ENCODE results near the gene MRPL40.

Gene MRPL40

DNA sequence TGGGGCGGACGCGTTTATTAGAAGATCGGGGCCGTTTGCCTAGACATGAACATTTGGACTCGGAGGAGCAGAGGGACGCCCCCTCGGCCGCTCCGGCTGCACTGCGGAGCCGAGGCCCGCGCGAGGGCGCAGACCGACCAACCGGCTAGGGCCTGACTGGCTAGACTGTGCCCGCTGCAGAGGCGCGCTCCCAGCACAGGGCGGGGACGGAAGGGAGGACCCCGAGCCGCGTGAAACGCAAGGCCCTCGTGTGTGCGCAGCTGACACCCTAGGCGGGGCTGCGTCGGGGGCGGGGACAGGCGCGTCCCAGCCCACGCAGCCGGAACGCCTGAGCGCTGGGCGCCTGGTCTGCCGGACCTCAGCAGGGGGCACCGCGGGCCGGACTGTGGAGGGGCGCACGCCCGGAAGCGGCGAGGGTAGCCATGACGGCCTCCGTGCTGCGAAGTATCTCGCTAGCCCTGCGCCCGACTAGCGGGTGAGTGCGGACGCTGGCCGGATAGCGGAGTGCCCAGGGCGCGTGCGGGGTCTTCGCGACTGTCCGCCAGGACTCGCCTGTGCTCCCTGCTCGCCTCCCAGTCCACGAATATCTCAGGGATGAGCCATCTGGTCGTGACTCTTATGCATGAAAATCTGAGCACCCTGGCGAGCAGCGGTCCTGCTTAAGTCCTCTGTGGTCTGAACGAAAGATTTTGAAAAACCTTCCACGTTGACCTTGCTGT lies at the start of gene MRPL40:
Gene MRPL40 (plus strand): TSS at position 413 of the 719 bp plus-strand sequence. CDS start 10 bp downstream, at position 423.
- DNase-seq: peak; percentile 91

- DNase-seq: no peak
Measured at GRCh38 chr22:19383292-19383691, 49.1 kb upstream of the MRPL40 start.

GRCh38 chr22:19385221-19385906 lies 47.0 kb upstream of the MRPL40 start:
- DNase-seq: no peak

- DNase-seq: no peak
Measured at GRCh38 chr22:19386248-19386647, 46.1 kb upstream of the MRPL40 start.

DNA sequence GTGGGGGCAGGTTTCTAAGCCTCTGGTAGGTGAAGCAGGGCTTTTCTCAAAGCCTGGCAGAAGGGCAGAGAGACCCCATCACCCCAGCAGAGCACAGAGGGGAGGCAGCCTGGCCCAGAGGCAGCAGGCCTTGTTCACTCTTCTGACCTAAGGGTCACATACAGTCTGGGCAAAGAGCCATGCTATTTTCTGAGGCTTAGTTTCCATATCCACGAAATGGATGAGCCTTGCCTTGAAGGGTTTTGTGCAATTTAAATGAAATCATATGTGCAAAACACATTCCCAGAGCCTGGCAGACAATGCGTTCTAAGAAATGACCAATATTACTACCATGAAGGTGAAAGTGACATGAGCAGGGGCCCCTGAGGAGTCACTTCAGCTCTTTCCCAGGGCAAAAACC lies 45.3 kb upstream of the MRPL40 start:
- no peak for DNase-seq

- no peak for DNase-seq
Measured at GRCh38 chr22:19387575-19387974, 44.8 kb upstream of the MRPL40 start.

GRCh38 chr22:19393704-19394103 lies 38.6 kb upstream of the MRPL40 start:
- no peak for DNase-seq

DNA sequence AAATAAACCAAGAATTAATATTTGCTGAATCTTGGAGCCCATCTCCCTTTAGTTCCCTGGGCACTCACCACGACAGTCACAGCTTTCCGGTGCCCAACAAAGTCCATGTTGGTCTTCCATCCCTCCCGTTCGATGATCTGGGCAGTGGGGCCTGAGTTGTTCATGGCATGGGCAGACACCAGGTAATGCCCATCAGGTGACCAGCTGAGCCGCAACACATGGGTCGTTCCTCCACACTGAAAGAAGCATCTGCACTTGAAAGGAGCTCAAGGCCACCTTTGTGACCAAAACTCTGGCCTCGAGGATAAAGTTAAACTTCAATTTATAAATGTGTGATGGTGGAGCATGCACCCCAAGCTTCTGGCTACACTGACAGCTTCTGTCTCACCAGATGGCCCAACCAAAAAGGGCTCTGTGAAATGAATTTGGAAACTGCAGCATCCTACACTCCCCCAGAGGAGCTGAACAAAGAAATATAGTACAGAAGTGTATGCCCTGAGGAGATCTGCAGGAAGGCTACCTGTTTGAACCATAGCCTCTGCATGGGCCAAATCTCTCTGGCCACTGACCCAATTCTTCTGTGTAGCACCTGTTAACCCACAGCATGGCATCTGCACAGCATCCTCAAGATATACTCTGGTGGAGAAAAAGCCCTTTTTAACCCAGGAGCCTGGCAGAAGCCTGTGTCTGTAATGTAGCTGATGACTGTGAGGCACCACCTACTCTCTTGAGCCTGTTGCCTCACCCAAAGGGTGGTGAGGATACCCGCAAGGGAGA lies 37.9 kb upstream of the MRPL40 start:
- DNase-seq: no peak

GRCh38 chr22:19395276-19395675 lies 37.1 kb upstream of the MRPL40 start:
- DNase-seq: no peak

DNA sequence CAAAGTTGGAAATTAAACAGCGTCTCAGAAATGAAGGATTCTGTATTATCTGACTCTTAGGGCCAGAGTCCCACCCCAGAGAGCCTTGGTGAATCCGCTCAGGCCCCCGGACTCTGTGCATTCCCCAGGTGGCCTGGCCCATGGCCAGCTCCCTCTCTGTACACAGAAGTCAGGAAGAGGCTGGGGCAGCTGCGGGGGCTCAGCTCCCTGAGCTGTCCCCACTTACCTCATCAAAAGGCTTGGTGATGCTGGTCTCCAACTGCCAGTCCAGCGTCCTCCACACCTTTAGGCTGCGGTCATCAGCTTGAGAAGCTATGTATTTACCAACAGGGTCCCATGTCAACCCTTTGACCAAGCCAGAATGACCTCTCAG lies 35.8 kb upstream of the MRPL40 start:
- DNase-seq: no peak

DNA sequence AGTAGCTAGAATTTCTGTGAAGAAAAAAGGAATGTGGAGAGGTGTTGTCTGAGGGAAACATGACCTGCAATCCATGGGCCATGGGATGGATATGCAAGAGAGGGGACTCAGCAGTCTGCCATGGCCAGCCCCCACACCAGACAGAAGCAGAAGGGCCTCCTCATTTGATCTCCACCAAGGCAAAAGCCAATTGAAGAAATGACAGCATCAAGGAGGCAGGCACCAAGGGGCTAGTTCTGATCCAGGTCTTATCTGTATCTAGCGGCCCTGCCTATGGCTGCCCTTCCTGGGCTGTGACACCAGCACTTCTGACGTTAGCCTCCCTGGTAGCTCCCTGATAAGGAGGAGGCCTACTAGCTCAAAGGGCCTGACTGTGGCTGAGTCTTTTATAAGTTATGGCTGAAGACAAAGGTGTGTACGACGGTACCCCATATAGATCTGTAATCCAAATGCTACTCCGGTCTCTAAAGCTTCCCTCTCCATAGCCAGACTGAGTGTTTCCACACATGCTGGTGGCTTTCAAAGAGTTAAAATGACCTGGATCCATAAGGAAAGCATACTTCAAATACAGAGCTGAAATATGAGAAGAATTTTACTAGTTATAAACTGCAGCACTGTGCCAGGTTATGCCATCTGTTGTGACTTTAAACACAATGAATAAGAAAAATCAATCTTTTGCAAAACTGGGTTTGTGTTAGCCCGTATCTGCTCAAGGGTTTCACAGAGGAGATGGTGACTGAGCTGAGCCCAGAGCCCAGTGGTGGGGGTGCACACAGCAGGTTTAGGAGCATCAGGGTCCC lies 35.2 kb upstream of the MRPL40 start:
- no peak for DNase-seq

- DNase-seq: no peak
Measured at GRCh38 chr22:19397734-19398104, 34.6 kb upstream of the MRPL40 start.

- DNase-seq: no peak
Measured at GRCh38 chr22:19398206-19398605, 34.1 kb upstream of the MRPL40 start.

- DNase-seq: no peak
Measured at GRCh38 chr22:19398652-19399051, 33.7 kb upstream of the MRPL40 start.

DNA sequence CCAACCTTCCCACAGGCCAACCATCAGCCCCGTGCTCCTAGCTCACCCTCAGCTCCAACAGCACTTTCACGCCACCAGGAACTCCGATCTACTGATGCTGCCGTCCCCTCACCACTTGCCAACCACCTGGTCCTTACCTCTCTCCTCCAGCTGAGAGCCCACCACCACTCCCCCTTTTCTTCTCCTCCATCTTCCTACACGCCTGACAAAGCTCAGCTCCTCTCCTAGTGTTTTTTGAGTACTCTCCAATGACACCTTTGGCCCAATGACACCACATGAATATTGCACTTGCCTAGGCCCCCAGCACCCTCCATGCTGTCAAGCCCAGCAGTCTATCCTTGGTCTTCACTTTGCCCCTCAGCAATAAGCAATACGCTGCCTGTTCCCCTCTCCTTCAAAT lies 31.5 kb upstream of the MRPL40 start:
- DNase-seq: no peak

- DNase-seq: no peak
Measured at GRCh38 chr22:19401483-19401882, 30.9 kb upstream of the MRPL40 start.

DNA sequence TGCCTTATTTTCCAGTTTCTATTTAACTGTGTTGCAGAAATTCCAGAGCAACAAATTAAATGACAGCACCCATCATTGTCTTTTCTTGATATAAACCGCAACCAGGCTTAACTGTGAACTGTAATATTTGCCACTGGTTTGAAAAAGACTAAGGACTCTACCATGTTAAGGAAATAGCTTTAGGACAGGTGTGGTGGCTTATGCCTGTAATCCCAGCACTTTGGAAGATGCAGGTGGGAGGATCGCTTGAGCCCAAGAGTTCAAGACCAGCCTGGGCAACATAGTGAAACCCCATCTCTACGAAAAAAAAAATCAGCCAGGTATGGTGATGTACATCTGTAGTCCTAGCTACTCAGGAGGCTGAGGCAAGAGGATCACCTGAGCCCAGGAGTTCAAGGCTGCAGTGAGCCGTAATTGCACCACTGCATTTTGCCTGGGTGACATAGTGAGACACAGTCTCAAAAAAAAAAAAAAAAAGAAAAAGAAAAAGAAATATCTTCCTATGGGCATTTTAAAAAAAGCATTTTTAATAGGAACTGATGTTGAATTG lies 29.6 kb upstream of the MRPL40 start:
- DNase-seq: no peak

DNA sequence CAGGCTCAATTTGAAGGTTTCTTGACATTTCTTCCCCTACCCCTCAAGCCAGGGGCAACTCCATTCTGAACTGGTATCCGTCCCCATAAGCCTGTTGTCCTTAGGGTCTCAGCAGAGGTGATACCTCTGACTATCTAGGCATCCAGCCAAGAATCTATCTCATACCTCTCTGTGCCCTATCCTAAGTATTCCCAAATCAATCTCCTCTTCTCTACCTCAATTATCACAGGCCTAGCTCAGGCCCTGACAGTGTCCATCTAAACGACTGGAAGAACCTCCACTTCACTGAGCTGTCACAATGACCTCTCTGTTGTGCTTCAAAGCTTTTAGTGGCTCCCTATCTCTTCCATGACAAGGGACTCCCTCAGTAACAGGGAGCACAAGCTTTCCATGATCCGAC lies 27.7 kb upstream of the MRPL40 start:
- DNase-seq: no peak

GRCh38 chr22:19405133-19405532 lies 27.2 kb upstream of the MRPL40 start:
- DNase-seq: no peak

DNA sequence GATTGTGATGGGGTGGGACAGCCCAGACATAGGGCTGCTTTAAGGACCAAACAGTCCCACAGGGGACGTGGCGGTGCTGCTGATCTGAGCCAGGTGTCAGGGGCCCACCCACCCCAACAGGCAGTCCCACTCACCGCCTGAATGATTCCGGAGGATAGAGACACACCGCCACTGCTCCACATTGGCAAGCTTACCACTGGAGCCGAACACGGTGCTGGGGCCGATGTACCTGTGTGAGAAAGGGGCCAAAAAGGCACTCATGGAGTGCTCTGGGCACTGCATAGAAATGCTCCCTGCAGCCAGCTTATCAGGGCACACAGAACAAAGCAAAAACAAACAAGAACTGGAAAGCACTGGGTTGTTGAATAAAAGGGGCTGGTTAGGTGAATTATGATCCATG lies 26.7 kb upstream of the MRPL40 start:
- no peak for DNase-seq

DNA sequence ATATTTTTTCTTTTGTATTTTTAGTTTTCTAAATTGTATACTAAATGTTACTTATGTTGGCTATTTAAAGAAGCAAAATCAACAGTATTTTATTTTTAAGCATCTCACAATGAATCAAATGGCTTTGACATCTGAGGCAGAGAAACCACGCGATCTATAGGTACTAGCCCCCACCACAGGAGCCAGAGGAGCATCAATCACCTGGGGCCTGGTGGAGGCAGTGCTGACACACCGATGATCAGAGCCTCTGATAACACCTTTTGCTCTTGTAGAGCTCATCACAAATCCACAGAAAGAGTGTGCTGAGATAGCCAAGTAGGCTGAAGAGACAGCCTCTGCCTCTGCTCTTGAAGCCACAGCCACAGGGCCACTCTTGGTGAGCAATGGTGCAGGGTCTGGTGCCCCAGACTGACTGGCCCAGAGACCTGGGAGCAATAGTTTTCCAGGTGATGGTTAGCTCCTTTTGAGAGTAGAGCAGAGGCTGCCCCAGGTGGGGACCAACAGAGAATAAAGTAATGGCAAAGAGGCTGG lies 26.0 kb upstream of the MRPL40 start:
- DNase-seq: no peak

- DNase-seq: no peak
Measured at GRCh38 chr22:19406846-19407245, 25.5 kb upstream of the MRPL40 start.

Data from NCI-H774 (cell line).